ENCODE data around the gene NR6A1.

DNA sequence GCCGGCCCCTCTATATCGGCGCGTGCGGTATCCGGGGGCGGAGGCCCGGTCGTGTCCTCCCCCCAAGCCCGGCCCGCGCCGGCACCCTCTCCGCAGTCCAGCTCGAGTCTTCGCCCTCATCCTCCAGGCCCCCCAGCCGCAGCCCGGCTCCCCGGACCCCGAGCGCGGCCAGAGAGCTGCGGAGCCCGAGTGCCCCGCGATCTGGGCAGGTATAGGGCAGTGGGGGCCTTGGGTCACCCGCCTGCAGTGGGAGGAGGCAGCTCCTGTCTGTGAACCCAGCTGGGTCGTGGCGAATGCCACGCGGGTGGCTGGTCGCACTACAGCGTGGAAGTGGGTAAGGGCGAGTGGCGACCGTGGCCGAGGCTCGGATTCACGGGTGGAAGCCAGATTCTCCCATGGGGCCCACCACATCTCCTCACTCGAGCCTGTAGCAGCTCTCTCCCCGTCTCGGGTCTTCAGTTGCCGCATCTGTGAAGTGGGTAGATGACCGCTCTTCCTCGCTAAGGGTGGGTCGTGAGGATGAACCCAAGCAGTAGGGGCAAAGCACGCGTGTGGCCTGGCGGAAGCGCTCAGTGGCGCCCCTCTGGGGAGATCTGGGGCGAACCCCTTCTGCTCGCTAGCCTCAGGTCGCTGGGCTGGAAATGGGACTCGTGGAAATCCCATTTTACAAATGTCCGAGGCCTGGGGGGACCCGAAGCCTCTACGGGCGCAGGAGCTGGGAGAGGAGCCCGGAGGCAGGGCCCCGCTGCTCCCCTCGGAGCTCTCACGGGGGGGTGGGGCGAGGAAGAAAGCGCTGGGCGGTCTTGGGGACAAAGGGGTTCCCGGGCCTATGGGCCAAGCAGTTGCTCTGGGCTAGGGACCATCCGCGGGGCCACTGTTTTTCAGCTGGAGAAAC lies 265.9 kb downstream of the NR6A1 start:
- no peak for TF ChIP-seq POLR2A (IDR thresholded peaks at IDR 0.05)
- TF ChIP-seq, protein P1, sequence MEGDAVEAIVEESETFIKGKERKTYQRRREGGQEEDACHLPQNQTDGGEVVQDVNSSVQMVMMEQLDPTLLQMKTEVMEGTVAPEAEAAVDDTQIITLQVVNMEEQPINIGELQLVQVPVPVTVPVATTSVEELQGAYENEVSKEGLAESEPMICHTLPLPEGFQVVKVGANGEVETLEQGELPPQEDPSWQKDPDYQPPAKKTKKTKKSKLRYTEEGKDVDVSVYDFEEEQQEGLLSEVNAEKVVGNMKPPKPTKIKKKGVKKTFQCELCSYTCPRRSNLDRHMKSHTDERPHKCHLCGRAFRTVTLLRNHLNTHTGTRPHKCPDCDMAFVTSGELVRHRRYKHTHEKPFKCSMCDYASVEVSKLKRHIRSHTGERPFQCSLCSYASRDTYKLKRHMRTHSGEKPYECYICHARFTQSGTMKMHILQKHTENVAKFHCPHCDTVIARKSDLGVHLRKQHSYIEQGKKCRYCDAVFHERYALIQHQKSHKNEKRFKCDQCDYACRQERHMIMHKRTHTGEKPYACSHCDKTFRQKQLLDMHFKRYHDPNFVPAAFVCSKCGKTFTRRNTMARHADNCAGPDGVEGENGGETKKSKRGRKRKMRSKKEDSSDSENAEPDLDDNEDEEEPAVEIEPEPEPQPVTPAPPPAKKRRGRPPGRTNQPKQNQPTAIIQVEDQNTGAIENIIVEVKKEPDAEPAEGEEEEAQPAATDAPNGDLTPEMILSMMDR (IDR thresholded peaks at IDR 0.05 in 8 of 11, conservative IDR thresholded peaks at IDR 0.05 in 3 of 11) = peak in 4 of 11 experiments; percentile 23 to 32 (median 25)
